NCI-H2107 (cell line): ENCODE measurements around the gene TPM1.

Source experiments
- DNase-seq: peaks from one replicate; lab custom pipeline; 2025; lab: John Stamatoyannopoulos, UW

Gene TPM1

DNA sequence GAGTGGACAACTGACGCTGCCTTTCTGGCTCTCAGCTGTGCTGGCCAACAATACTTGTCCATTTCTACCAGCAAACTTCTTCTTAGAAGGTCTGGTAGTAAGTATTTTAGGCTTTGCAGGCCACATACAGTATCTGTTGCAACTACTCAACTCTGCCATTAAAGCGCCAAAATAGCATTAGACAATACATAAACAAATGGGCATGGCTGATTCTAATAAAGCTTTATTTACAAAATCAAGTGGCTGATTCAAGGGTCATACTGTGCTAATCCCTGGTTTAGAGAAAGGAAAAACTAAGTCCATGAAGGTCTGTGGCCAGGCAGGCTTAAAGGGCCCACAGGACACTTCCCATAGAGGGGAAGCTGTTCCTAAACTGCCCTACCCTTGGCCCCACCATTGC lies 26.3 kb upstream of the TPM1 start:
- DNase-seq: no peak

DNA sequence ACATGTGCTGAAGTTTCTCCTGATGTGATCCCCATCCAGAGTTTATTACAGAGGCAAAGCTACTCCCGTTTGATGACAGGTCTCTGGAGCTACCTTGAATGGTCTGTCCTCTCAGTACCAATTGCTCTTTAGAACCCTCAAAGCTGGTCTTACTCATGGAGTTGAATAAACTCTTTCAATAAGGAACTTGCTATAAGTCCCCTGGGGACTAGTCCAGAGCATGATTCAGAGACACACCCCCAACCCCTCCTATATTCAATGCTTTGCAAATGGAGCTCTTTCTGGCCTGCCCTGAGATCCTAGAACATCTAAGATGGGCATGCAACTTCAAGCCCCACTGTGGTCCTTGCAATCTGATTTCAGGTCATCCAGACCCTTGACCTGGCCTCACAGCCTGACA lies 23.9 kb upstream of the TPM1 start:
- DNase-seq: no peak

- no peak for DNase-seq
Measured at GRCh38 chr15:63019511-63020109, 22.9 kb upstream of the TPM1 start.

GRCh38 chr15:63020128-63020527 lies 22.4 kb upstream of the TPM1 start:
- no peak for DNase-seq

DNA sequence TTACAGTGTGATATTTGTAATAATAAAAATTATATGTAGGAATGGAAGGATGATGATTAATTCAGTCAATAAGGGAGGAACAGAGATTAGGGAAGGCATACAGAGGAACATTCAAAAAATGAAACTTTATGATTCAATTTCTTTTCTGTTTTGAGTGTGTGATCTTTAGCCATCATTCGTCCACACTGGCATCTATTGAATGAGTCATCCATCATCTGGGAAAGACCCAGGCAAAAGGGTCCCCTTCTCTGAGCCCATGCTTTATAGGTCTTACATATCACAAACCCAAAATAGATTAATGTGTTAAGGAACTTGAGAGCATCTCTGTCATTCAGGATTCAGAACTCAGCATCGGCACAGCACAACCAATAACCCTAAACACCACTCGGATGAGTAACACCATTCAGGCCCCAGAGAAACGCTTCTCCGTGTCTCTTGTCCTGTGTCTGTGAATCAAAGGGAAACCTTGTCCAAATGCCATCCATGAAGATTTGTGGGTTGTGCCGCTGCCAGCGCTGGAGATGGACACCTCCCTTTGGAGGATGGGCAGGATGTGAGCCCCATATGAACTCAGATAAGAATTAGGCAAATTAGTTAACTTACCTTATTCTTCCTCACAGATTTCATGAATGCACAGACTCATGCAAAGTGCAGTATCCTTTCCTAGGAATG lies 21.7 kb upstream of the TPM1 start:
- DNase-seq: no peak

DNA sequence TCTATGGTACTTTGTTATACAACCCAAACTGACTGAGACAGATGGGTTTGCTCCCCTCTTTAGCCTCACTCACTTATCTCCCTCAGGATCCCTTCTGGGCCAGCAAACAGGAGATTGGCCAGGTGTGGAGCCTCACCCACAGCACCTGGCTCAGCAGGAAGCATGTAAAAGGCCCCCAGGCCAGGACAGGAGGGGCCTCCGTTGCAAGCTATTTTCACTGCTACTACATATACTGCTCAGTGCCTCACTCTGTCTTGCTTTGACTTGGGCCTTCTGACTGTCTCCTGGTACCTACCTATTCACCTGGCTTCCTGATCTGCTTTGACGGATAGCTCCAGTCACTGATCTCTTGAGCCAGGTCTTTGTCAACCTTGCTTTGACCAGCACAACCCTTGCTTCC lies 20.4 kb upstream of the TPM1 start:
- no peak for DNase-seq

DNA sequence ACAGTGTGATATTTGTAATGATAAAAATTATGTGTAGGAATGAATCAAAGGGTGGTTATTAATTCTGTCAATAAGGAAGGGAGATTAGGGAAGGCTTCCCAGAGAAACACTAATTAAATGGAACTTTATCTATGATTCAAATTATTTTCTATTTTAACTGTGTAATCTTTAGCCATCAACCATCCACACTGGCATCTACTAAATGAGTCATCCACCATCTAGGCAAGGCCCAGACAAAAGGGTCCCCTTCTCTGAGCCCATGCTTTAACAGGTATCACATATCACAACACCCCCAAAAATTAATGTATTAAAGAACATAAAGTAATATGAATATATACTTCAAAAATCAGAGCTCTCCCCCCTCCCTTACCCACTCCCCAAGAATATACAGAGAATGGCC lies 19.9 kb upstream of the TPM1 start:
- no peak for DNase-seq

- DNase-seq: no peak
Measured at GRCh38 chr15:63023351-63023945, 19.1 kb upstream of the TPM1 start.

DNA sequence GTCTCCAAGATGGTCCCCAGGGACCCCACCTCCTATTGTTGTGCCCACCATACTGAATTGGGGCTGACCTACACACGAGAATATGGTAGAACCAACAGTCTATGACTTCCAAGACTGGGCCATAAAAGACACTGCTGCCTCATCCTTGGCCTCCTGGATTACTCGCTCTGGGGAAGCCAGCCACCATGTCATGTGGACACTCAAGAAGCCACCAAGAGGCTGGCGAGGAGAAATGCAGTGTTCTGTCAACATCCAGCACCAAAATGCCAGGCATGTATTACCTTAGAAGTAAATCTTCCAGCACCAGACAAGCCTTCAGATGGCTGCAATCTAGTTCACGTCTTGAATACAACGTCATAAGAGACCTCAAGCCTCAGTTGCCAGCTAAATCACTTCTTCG lies 17.1 kb upstream of the TPM1 start:
- no peak for DNase-seq

GRCh38 chr15:63027646-63028045 lies 14.9 kb upstream of the TPM1 start:
- no peak for DNase-seq

GRCh38 chr15:63028442-63029110 lies 14.0 kb upstream of the TPM1 start:
- no peak for DNase-seq

DNA sequence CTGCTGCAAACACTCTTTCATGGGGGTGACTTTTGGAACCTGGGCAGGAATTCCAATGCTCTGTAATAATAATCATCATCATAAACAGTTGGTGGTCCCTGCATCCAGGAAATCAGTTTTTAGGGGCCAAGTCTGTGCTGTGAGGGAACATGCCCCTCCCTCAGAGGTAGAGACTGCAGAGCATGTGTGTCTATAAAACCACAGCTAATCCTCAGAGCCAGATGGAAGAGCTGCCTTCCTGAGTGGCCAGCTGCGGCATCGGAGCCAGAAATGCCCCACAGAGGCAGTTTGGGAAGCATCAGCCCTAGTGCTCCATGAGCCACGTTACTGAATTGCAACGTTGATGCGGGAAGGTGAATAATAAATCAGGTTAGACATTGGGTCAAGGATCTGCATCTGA lies 12.9 kb upstream of the TPM1 start:
- DNase-seq: no peak

GRCh38 chr15:63030101-63030551 lies 12.4 kb upstream of the TPM1 start:
- DNase-seq: no peak

DNA sequence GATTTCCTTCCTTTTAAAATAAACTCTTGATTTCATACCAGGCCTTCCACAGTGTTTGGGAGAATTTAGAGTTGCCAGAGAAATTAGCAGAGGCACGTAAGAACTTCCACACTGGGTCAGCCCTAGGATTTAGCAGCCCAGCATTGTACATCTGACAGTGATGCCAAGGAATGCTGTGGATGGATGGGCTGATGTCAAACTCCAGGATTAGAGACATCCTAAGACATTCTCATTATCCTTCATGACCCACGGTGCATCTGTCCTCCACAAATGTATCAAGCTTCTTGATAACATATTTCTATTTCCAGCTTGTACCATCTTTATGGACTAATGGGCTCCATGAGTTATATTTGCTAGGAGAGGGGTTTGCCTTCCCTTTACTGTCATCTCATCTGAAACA lies 8.0 kb upstream of the TPM1 start:
- no peak for DNase-seq

- DNase-seq: no peak
Measured at GRCh38 chr15:63035253-63035652, 7.3 kb upstream of the TPM1 start.

- DNase-seq: no peak
Measured at GRCh38 chr15:63035977-63036376, 6.6 kb upstream of the TPM1 start.

- no peak for DNase-seq
Measured at GRCh38 chr15:63037976-63038720, 4.4 kb upstream of the TPM1 start.

DNA sequence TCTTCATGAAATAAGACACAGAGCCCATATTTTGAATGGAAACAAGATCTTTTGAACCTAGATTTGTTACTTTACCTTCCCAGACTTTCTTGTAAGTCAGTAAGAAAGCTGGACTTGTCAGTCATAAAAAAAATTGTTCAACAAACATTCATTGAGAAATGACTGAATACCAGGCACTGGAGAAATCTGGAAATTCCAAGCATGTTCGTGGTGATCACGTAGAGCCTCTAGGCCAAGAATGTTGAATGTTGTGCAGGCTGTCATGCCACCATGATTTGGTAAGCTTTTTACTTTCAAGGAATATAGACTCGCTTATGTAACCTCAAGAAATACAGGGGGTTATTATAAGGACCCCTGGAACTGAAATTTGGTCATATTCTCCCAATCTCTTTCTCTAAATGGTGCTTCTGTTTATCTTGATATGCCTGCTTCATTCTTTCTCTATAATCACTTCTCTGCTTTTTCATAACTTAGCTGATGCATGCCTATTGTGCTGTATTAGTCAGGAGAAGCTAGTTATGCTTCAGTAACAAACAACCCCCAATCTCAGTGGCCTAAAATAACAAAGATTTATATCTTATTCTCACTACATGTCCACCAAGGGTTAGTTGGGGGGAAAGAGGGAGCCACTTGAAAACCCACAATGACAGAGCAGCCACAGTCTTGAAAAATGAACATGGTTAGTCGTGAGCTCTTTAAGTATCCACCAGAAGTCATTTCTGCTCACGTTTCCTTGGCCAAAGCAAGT lies 3.4 kb upstream of the TPM1 start:
- DNase-seq: no peak

- no peak for DNase-seq
Measured at GRCh38 chr15:63039811-63040210, 2.7 kb upstream of the TPM1 start.

- DNase-seq: no peak
Measured at GRCh38 chr15:63040509-63040908, 2.0 kb upstream of the TPM1 start.

DNA sequence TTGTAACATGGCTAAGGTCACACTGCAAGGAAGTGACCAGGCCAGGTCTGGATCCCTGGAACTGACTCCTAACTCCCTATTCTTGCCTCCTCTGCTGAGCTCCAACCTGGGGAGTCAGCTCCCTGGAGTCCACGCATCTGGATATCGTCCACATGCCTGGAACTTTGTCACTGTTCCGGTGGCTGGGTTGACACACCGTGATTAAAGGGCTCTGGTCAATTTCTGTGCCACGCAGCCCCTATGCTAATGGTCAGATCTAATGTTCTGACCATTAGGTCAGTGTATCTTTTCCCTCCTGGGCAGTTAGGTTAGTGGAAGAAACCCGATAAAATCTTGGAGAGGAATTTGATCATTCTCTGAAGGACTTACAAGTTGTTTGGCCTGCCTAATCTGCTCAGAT lies 1.6 kb upstream of the TPM1 start:
- DNase-seq: no peak
